ENCODE results near the gene PDE8B. TPM values are rescaled to one million over a fixed set of nuclear protein-coding genes. Genes with fewer than 3 reads are reported as not detected.

PDE8B gene
- total and polyA plus RNA-seq, 4 donors: 0.19 to 0.82 (median 0.49) TPM

DNA sequence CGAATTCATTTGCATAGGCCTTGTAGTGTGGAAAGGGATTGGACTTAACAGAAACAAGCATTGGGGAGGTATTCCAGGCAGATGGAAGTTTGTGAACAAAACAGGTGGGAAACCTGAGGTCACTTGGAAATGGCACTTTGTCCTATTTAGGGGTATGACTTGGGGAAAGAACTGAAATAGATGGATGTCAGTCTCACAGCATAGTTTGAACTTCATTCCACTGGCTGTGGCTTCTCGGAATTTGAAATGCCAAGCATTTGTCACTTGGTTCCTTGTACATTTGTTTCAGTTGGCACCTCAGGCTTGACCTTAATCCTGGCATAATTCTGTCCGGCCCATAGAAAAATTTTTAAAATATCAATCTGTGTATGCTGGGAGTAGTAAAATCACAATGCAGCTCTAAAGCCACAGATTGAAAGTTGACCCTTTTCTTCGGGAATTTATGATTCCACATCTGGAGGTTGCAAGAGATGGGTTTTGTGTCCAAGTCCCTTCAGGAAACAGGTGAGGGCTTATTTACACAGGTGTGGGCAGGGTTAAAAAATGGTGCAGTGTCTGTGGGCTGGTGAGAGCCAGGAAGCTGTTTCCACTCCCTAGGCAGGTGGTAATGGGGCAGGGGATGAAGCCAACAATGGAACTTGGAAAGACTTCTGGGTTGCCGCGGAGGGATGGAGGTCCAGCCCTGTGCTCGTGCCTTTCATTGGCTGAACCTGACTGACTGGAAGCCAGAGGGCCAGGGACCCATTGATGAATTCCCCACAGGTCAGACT, 39.2 kb upstream of the PDE8B start:
- WGBS: 88% methylated on average over 7 of the region's 7 CpGs

DNA sequence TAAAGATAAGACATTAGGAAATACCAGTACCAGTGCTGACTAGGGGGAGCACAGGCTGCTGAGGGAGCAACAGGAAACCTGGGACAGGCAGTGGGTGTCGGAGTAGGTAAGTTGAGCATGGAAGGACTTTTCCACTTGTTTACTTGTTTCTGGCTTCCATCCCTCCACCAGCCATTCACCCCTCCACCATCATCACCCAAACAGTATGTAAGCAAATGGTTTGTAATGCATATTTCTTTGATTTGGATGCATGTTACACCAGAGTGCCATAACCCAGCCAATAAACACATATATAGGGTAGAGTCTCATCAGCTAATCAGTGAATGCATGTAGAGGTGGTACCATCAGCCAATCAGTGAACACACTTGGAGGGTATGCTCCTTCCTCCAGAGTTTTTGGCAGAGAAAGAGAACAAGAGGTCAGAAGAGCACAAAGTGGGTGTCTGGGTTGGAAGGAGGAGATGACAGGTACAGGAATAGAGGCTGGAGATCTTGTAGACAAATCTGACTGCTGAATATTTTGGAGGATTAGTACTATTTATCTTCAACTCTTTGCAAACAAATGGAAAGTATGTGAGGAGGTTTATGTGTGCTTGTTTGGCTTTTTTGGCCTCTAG, 37.7 kb upstream of the PDE8B start:
- WGBS: 90% methylated on average over 1 of the region's 1 CpG
- Histone ChIP-seq H3K27me3 (ENCODE audit: control insufficient read depth in 4 of 4, insufficient read depth in 4 of 4, low read length in 3 of 4) (peaks cover 0 to 11% (median 4%) of the 10 kb centered on the region in 4 donors), H3K27ac (ENCODE audit: low read depth in 1 of 2, low read length in 2 of 2) (no peak overlapping the region), H3K36me3 (ENCODE audit: control insufficient read depth in 4 of 4, insufficient read depth in 3 of 4, low read depth in 1 of 4, low read length in 3 of 4) (no peaks in the 10 kb centered on the region), H3K4me3 (ENCODE audit: low read depth in 1 of 3, low read length in 3 of 3) (no peak overlapping the region), H3K9ac (ENCODE audit: low read depth in 1 of 2, low read length in 2 of 2) (no peak overlapping the region), H3K9me3 (ENCODE audit: control insufficient read depth in 4 of 4, low read length in 3 of 4) (no peaks in the 10 kb centered on the region), H3K4me1 (ENCODE audit: control insufficient read depth in 4 of 4, insufficient read depth in 4 of 4, low read length in 3 of 4) (peaks cover 0 to 3% (median 0%) of the 10 kb centered on the region in 4 donors)
- no peak for DNase-seq (ENCODE audit: low spot score)
- TF ChIP-seq, protein P1, sequence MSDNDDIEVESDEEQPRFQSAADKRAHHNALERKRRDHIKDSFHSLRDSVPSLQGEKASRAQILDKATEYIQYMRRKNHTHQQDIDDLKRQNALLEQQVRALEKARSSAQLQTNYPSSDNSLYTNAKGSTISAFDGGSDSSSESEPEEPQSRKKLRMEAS (IDR thresholded peaks at IDR 0.05): no peak
- TF ChIP-seq HNF4A (conservative IDR thresholded peaks at IDR 0.05): no peak
- TF ChIP-seq, protein P2, sequence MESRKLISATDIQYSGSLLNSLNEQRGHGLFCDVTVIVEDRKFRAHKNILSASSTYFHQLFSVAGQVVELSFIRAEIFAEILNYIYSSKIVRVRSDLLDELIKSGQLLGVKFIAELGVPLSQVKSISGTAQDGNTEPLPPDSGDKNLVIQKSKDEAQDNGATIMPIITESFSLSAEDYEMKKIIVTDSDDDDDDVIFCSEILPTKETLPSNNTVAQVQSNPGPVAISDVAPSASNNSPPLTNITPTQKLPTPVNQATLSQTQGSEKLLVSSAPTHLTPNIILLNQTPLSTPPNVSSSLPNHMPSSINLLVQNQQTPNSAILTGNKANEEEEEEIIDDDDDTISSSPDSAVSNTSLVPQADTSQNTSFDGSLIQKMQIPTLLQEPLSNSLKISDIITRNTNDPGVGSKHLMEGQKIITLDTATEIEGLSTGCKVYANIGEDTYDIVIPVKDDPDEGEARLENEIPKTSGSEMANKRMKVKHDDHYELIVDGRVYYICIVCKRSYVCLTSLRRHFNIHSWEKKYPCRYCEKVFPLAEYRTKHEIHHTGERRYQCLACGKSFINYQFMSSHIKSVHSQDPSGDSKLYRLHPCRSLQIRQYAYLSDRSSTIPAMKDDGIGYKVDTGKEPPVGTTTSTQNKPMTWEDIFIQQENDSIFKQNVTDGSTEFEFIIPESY (IDR thresholded peaks at IDR 0.05): no peak
- TF ChIP-seq JUND (IDR thresholded peaks at IDR 0.05): no peak
- TF ChIP-seq, protein P3, sequence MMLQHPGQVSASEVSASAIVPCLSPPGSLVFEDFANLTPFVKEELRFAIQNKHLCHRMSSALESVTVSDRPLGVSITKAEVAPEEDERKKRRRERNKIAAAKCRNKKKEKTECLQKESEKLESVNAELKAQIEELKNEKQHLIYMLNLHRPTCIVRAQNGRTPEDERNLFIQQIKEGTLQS (IDR thresholded peaks at IDR 0.05): no peak
- no peak for TF ChIP-seq GABPA (IDR thresholded peaks at IDR 0.05 in 1 of 2, conservative IDR thresholded peaks at IDR 0.05 in 1 of 2)
- no peak for TF ChIP-seq HNF4G (IDR thresholded peaks at IDR 0.05)
- TF ChIP-seq, protein P4, sequence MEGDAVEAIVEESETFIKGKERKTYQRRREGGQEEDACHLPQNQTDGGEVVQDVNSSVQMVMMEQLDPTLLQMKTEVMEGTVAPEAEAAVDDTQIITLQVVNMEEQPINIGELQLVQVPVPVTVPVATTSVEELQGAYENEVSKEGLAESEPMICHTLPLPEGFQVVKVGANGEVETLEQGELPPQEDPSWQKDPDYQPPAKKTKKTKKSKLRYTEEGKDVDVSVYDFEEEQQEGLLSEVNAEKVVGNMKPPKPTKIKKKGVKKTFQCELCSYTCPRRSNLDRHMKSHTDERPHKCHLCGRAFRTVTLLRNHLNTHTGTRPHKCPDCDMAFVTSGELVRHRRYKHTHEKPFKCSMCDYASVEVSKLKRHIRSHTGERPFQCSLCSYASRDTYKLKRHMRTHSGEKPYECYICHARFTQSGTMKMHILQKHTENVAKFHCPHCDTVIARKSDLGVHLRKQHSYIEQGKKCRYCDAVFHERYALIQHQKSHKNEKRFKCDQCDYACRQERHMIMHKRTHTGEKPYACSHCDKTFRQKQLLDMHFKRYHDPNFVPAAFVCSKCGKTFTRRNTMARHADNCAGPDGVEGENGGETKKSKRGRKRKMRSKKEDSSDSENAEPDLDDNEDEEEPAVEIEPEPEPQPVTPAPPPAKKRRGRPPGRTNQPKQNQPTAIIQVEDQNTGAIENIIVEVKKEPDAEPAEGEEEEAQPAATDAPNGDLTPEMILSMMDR (IDR thresholded peaks at IDR 0.05; ENCODE audit: low read depth, low read length, missing input control): no peak
- TF ChIP-seq TAF1 (conservative IDR thresholded peaks at IDR 0.05): no peak
- TF ChIP-seq FOXA1 (IDR thresholded peaks at IDR 0.05): no peak
- no peak for TF ChIP-seq SP1 (IDR thresholded peaks at IDR 0.05)
- TF ChIP-seq NR2F2 (IDR thresholded peaks at IDR 0.05): no peak
- TF ChIP-seq RXRA (IDR thresholded peaks at IDR 0.05): no peak
- no peak for TF ChIP-seq FOXA2 (IDR thresholded peaks at IDR 0.05)
- no peak for TF ChIP-seq EGR1 (IDR thresholded peaks at IDR 0.05; ENCODE audit: low read depth in 2 of 2)
- no peak for TF ChIP-seq RAD21 (IDR thresholded peaks at IDR 0.05)

More for the DNA sequence above, 39.2 kb upstream of the PDE8B start:
- Histone ChIP-seq H3K27me3 (ENCODE audit: control insufficient read depth in 4 of 4, insufficient read depth in 4 of 4, low read length in 3 of 4) (peaks cover 0 to 9% (median 4%) of the 10 kb centered on the region in 4 donors), H3K27ac (ENCODE audit: low read depth in 1 of 2, low read length in 2 of 2) (no peak overlapping the region), H3K4me3 (ENCODE audit: low read depth in 1 of 3, low read length in 3 of 3) (no peak overlapping the region), H3K36me3 (ENCODE audit: control insufficient read depth in 4 of 4, insufficient read depth in 3 of 4, low read depth in 1 of 4, low read length in 3 of 4) (no peaks in the 10 kb centered on the region), H3K9me3 (ENCODE audit: control insufficient read depth in 4 of 4, low read length in 3 of 4) (no peaks in the 10 kb centered on the region), H3K9ac (ENCODE audit: low read depth in 1 of 2, low read length in 2 of 2) (no peak overlapping the region), H3K4me1 (ENCODE audit: control insufficient read depth in 4 of 4, insufficient read depth in 4 of 4, low read length in 3 of 4) (peaks cover 0 to 3% (median 0%) of the 10 kb centered on the region in 4 donors)
- no peak for DNase-seq (ENCODE audit: low spot score)
- TF ChIP-seq, protein P3 (IDR thresholded peaks at IDR 0.05): no peak
- TF ChIP-seq RXRA (IDR thresholded peaks at IDR 0.05) (no peak), GABPA (IDR thresholded peaks at IDR 0.05 in 1 of 2, conservative IDR thresholded peaks at IDR 0.05 in 1 of 2) (no peak), YY1 (IDR thresholded peaks at IDR 0.05) (no peak), RAD21 (IDR thresholded peaks at IDR 0.05) (no peak)
- TF ChIP-seq, protein P4 (IDR thresholded peaks at IDR 0.05; ENCODE audit: low read depth, low read length, missing input control): no peak
- TF ChIP-seq, protein P2 (IDR thresholded peaks at IDR 0.05): no peak
